NCI-H2171 treated with DMSO at 0.1 percent for 48 hours (cell line): Measurements from ENCODE around the gene CD1C.
"Not testable (repeated sequence)": the region's sequence is repeated elsewhere in the genome, so short reads cannot be mapped to it uniquely, and the experiment has no call there.

Source experiments
- DNase-seq: peaks from one replicate; lab custom pipeline; 2025; lab: John Stamatoyannopoulos, UW

The CD1C gene

GRCh38 chr1:158289811-158290210 lies at the start of gene CD1C:
CD1C (plus strand) TSS chr1:158289923; CDS start chr1:158290065, 142 bp downstream.
- DNase-seq: no peak

- no peak for DNase-seq
These were observed 43.1 kb upstream of the CD1C start for GRCh38 chr1:158246650-158247049.

- no peak for DNase-seq
These were observed 41.6 kb upstream of the CD1C start for GRCh38 chr1:158248118-158248517.

GRCh38 chr1:158248771-158249170 lies 41.0 kb upstream of the CD1C start:
- no peak for DNase-seq

GRCh38 chr1:158249646-158250045 lies 40.1 kb upstream of the CD1C start:
- no peak for DNase-seq

GRCh38 chr1:158251163-158251562 lies 38.6 kb upstream of the CD1C start:
- DNase-seq: no peak

- DNase-seq: no peak
These were observed 34.1 kb upstream of the CD1C start for GRCh38 chr1:158255656-158256055.

GRCh38 chr1:158256747-158257146 lies 33.0 kb upstream of the CD1C start:
- not testable (repeated sequence) for DNase-seq

- no peak for DNase-seq
These were observed 31.8 kb upstream of the CD1C start for GRCh38 chr1:158257888-158258287.

GRCh38 chr1:158259117-158259516 lies 30.6 kb upstream of the CD1C start:
- DNase-seq: no peak

- no peak for DNase-seq
These were observed 17.0 kb upstream of the CD1C start for GRCh38 chr1:158272681-158273080.

- DNase-seq: no peak
These were observed 14.9 kb upstream of the CD1C start for GRCh38 chr1:158274797-158275196.

GRCh38 chr1:158282421-158282820 lies 7.3 kb upstream of the CD1C start:
- DNase-seq: not testable (repeated sequence)

GRCh38 chr1:158283965-158284364 lies 5.8 kb upstream of the CD1C start:
- no peak for DNase-seq

GRCh38 chr1:158285756-158286241 lies 3.9 kb upstream of the CD1C start:
- no peak for DNase-seq

GRCh38 chr1:158286487-158286886 lies 3.2 kb upstream of the CD1C start:
- DNase-seq: no peak

- no peak for DNase-seq
These were observed 2.8 kb upstream of the CD1C start for GRCh38 chr1:158286941-158287346.

GRCh38 chr1:158290321-158290844 lies 660 bp downstream of the CD1C start:
- no peak for DNase-seq

GRCh38 chr1:158295791-158296190 lies 6.1 kb downstream of the CD1C start:
- no peak for DNase-seq

GRCh38 chr1:158310623-158311022 lies 20.9 kb downstream of the CD1C start:
- no peak for DNase-seq

- DNase-seq: no peak
These were observed 21.3 kb downstream of the CD1C start for GRCh38 chr1:158311066-158311465.

GRCh38 chr1:158323866-158324265 lies 34.1 kb downstream of the CD1C start:
- DNase-seq: no peak

- DNase-seq: no peak
These were observed 34.7 kb downstream of the CD1C start for GRCh38 chr1:158324395-158324794.

GRCh38 chr1:158327481-158327880 lies 37.8 kb downstream of the CD1C start:
- no peak for DNase-seq

GRCh38 chr1:158328426-158328825 lies 38.7 kb downstream of the CD1C start:
- DNase-seq: no peak
